Right atrium auricular region (tissue), 2 donors: ENCODE results near the gene NPAS3. TPM values are rescaled to one million over a fixed set of nuclear protein-coding genes. Genes with fewer than 3 reads are reported as not detected.

Experiments used
- DNase-seq: peaks from one replicate; pipeline ENCODE4 v3.0.0-alpha.2; 2019; ENCODE audit warnings: low spot score
- H3K27ac ChIP-seq, 2 donors: fragments of 200-600 bp; sonication (generic); 1 replicate in 1 of 2; 2 replicates in 1 of 2; pipeline ENCODE4 v1.5.1; 2016 to 2019
- H3K27me3 ChIP-seq, 2 donors: fragments of 200-600 bp; sonication (generic); one replicate each; pipeline versions ENCODE4 v1.5.1 to v1.6.0; 2017 to 2019
- H3K36me3 ChIP-seq: fragments of 200-600 bp; sonication (generic); one replicate; pipeline ENCODE4 v1.5.1; 2016
- H3K4me1 ChIP-seq, 2 donors: fragments of 200-600 bp; sonication (generic); one replicate each; pipeline versions ENCODE4 v1.5.1 to v1.6.0; 2017 to 2019
- H3K4me3 ChIP-seq, 2 donors: fragments of 200-600 bp; sonication (generic); 1 replicate in 1 of 2; 2 replicates in 1 of 2; pipeline ENCODE4 v1.5.1; 2017 to 2019; ENCODE audit warnings: mild to moderate bottlenecking in 1 of 2, moderate library complexity in 1 of 2
- H3K9me3 ChIP-seq, 2 donors: fragments of 200-600 bp; sonication (generic); one replicate each; pipeline ENCODE4 v1.5.1; 2019
- CTCF ChIP-seq, 2 donors: fragments of 200-600 bp; sonication (generic); IDR thresholded peaks; one replicate each; pipeline ENCODE4 v1.5.1; 2019; ENCODE audit warnings: antibody characterized with exemption in 2 of 2
- total RNA-seq, 2 donors: library from RNA; depleted of rRNA; stranded (reverse); fragments of >200 nt; gene quantifications; one replicate each; pipeline ENCODE4 v1.1.0, GENCODE V29; 2016

Gene NPAS3
- total RNA-seq, 2 donors from 2014 or later = 0.67 to 1.3 TPM

- no peak overlapping the region for H3K27ac ChIP-seq
- no peaks in the 10 kb centered on the region for H3K9me3 ChIP-seq
- no peaks in the 10 kb centered on the region for H3K4me1 ChIP-seq
- H3K27me3 ChIP-seq = no peaks in the 10 kb centered on the region
- DNase-seq = no peak
- TF ChIP-seq CTCF (IDR thresholded peaks at IDR 0.05) = no peak
- no peaks in the 10 kb centered on the region for H3K36me3 ChIP-seq
- no peak overlapping the region for H3K4me3 ChIP-seq
Observed at GRCh38 chr14:33163109-33163508, 224.4 kb downstream of the NPAS3 start.

GRCh38 chr14:33163600-33163999, 224.9 kb downstream of the NPAS3 start:
- Histone ChIP-seq H3K27me3 (no peaks in the 10 kb centered on the region), H3K4me1 (no peaks in the 10 kb centered on the region), H3K4me3 (no peak overlapping the region), H3K36me3 (no peaks in the 10 kb centered on the region), H3K27ac (no peak overlapping the region), H3K9me3 (no peaks in the 10 kb centered on the region)
- no peak for DNase-seq
- TF ChIP-seq CTCF (IDR thresholded peaks at IDR 0.05) = no peak

GRCh38 chr14:33165144-33165925, 226.7 kb downstream of the NPAS3 start:
- Histone ChIP-seq H3K36me3 (no peaks in the 10 kb centered on the region), H3K9me3 (no peaks in the 10 kb centered on the region), H3K4me1 (no peaks in the 10 kb centered on the region), H3K27ac (no peak overlapping the region), H3K27me3 (no peaks in the 10 kb centered on the region), H3K4me3 (no peak overlapping the region)
- no peak for DNase-seq
- no peak for TF ChIP-seq CTCF (IDR thresholded peaks at IDR 0.05)

GRCh38 chr14:33165926-33166289, 227.2 kb downstream of the NPAS3 start:
- Histone ChIP-seq H3K4me3 (no peak overlapping the region), H3K9me3 (no peaks in the 10 kb centered on the region), H3K36me3 (no peaks in the 10 kb centered on the region), H3K27me3 (no peaks in the 10 kb centered on the region), H3K27ac (no peak overlapping the region), H3K4me1 (no peaks in the 10 kb centered on the region)
- no peak for DNase-seq
- no peak for TF ChIP-seq CTCF (IDR thresholded peaks at IDR 0.05)

- Histone ChIP-seq H3K36me3 (no peaks in the 10 kb centered on the region), H3K4me1 (no peaks in the 10 kb centered on the region), H3K27me3 (no peaks in the 10 kb centered on the region), H3K27ac (no peak overlapping the region), H3K4me3 (no peak overlapping the region), H3K9me3 (no peaks in the 10 kb centered on the region)
- DNase-seq = no peak
- TF ChIP-seq CTCF (IDR thresholded peaks at IDR 0.05) = no peak
Observed at GRCh38 chr14:33175951-33176350, 237.3 kb downstream of the NPAS3 start.

- Histone ChIP-seq H3K4me1 (no peaks in the 10 kb centered on the region), H3K36me3 (no peaks in the 10 kb centered on the region), H3K9me3 (no peaks in the 10 kb centered on the region), H3K27ac (no peak overlapping the region), H3K4me3 (no peak overlapping the region), H3K27me3 (no peaks in the 10 kb centered on the region)
- TF ChIP-seq CTCF (IDR thresholded peaks at IDR 0.05) = no peak
- DNase-seq = no peak
Observed at GRCh38 chr14:33184587-33184986, 245.9 kb downstream of the NPAS3 start.
